ENCODE data around the gene GOLGA7B.

The GOLGA7B gene

GRCh38 chr10:97896756-97897358 is 47.2 kb downstream of the GOLGA7B start:
- DNase-seq: no peak

GRCh38 chr10:97898429-97898828 is 48.8 kb downstream of the GOLGA7B start:
- no peak for DNase-seq

- no peak for DNase-seq
These were observed 51.7 kb downstream of the GOLGA7B start for GRCh38 chr10:97901381-97901780.

GRCh38 chr10:97903128-97904017 is 53.7 kb downstream of the GOLGA7B start:
- no peak for DNase-seq

- no peak for DNase-seq
These were observed 54.4 kb downstream of the GOLGA7B start for GRCh38 chr10:97904018-97904381.

GRCh38 chr10:97904576-97904975 is 54.9 kb downstream of the GOLGA7B start:
- no peak for DNase-seq

- DNase-seq: no peak
These were observed 55.6 kb downstream of the GOLGA7B start for GRCh38 chr10:97905276-97905675.

- DNase-seq: no peak
These were observed 57.6 kb downstream of the GOLGA7B start for GRCh38 chr10:97907211-97907610.

GRCh38 chr10:97907830-97908229 is 58.2 kb downstream of the GOLGA7B start:
- no peak for DNase-seq

- DNase-seq: no peak
These were observed 61.0 kb downstream of the GOLGA7B start for GRCh38 chr10:97910661-97911060.

- no peak for DNase-seq
These were observed 61.6 kb downstream of the GOLGA7B start for GRCh38 chr10:97911217-97911616.

GRCh38 chr10:97913193-97913592 is 63.5 kb downstream of the GOLGA7B start:
- no peak for DNase-seq

- DNase-seq: no peak
These were observed 64.0 kb downstream of the GOLGA7B start for GRCh38 chr10:97913614-97914013.

GRCh38 chr10:97914171-97914836 is 64.7 kb downstream of the GOLGA7B start:
- no peak for DNase-seq

- peak; percentile 18 for DNase-seq
These were observed 65.2 kb downstream of the GOLGA7B start for GRCh38 chr10:97914837-97915211.

- DNase-seq: no peak
These were observed 65.9 kb downstream of the GOLGA7B start for GRCh38 chr10:97915346-97916131.

GRCh38 chr10:97916586-97916985 is 66.9 kb downstream of the GOLGA7B start:
- no peak for DNase-seq

- no peak for DNase-seq
These were observed 69.4 kb downstream of the GOLGA7B start for GRCh38 chr10:97919012-97919411.

- no peak for DNase-seq
These were observed 71.2 kb downstream of the GOLGA7B start for GRCh38 chr10:97920865-97921264.
